HG02852 (cell line): Measurements from ENCODE around the gene ARPP19.
"Not testable (repeated sequence)": the region's sequence is repeated elsewhere in the genome, so short reads cannot be mapped to it uniquely, and the experiment has no call there.

Experiments
- ATAC-seq: cut with Tn5 transposase; IDR thresholded peaks from one replicate; pipeline ENCODE4 v1.9.1; 2021; ENCODE audit warnings: mild to moderate bottlenecking, moderate library complexity; ENCODE audit not compliant: unreplicated experiment

ARPP19 gene

GRCh38 chr15:52517014-52517413 is 51.8 kb downstream of the ARPP19 start:
- no peak for ATAC-seq

GRCh38 chr15:52515343-52515742 is 53.5 kb downstream of the ARPP19 start:
- no peak for ATAC-seq

GRCh38 chr15:52514482-52514881 is 54.3 kb downstream of the ARPP19 start:
- no peak for ATAC-seq

GRCh38 chr15:52512869-52513268 is 56.0 kb downstream of the ARPP19 start:
- not testable (repeated sequence) for ATAC-seq

- ATAC-seq, result no peak
Measured at GRCh38 chr15:52511084-52511483, 57.7 kb downstream of the ARPP19 start.

GRCh38 chr15:52509500-52510245 is 59.2 kb downstream of the ARPP19 start:
- ATAC-seq, result no peak

GRCh38 chr15:52506549-52506948 is 62.3 kb downstream of the ARPP19 start:
- ATAC-seq, result no peak

- ATAC-seq, result no peak
Measured at GRCh38 chr15:52505151-52505550, 63.7 kb downstream of the ARPP19 start.

- no peak for ATAC-seq
Measured at GRCh38 chr15:52503788-52504496, 64.9 kb downstream of the ARPP19 start.

GRCh38 chr15:52502608-52503007 is 66.2 kb downstream of the ARPP19 start:
- no peak for ATAC-seq

GRCh38 chr15:52499506-52499905 is 69.3 kb downstream of the ARPP19 start:
- no peak for ATAC-seq

- ATAC-seq, result no peak
Measured at GRCh38 chr15:52498706-52499105, 70.1 kb downstream of the ARPP19 start.
